ENCODE measurements around the gene SETD5.

The SETD5 gene

GRCh38 chr3:9428411-9428810 is 31.0 kb downstream of the SETD5 start:
- Histone ChIP-seq H3K36me3 (ENCODE audit: insufficient read depth, low read length) (peaks cover 93% of the 10 kb centered on the region), H3K9me3 (ENCODE audit: insufficient read depth, low read depth, low read length) (no peaks in the 10 kb centered on the region), H3K79me2 (ENCODE audit: insufficient read depth, low read length) (peaks cover 49% of the 10 kb centered on the region), H3K4me2 (ENCODE audit: low read depth, low read length, poor library complexity, severe bottlenecking) (no peak overlapping the region), H4K20me1 (ENCODE audit: insufficient read depth, low read length, poor library complexity, severe bottlenecking) (peaks cover 64% of the 10 kb centered on the region), H3K9me2 (replicated peaks; ENCODE audit: low read depth, low read length) (no peaks in the 10 kb centered on the region), H2AFZ (ENCODE audit: low read length) (no peak overlapping the region), H3K4me1 (ENCODE audit: insufficient read depth, low read length, poor library complexity, severe bottlenecking) (no peaks in the 10 kb centered on the region), H3K4me3 (ENCODE audit: low read length, poor library complexity, severe bottlenecking) (no peak overlapping the region), H3K27me3 (ENCODE audit: insufficient read depth, low read length, poor library complexity, severe bottlenecking) (no peaks in the 10 kb centered on the region), H3K9ac (ENCODE audit: low read depth, low read length, poor library complexity, severe bottlenecking) (no peak overlapping the region), H3F3A (ENCODE audit: low read depth) (no peaks in the 10 kb centered on the region)
- TF ChIP-seq EZH2phosphoT487 (IDR thresholded peaks at IDR 0.05; ENCODE audit: borderline replicate concordance), result no peak
- no peak for TF ChIP-seq CTCF (conservative IDR thresholded peaks at IDR 0.05; ENCODE audit: low read length)

- Histone ChIP-seq H2AFZ (ENCODE audit: low read length) (no peak overlapping the region), H3K36me3 (ENCODE audit: insufficient read depth, low read length) (peaks cover 95% of the 10 kb centered on the region), H3K9ac (ENCODE audit: low read depth, low read length, poor library complexity, severe bottlenecking) (no peak overlapping the region), H3K27me3 (ENCODE audit: insufficient read depth, low read length, poor library complexity, severe bottlenecking) (no peaks in the 10 kb centered on the region), H4K20me1 (ENCODE audit: insufficient read depth, low read length, poor library complexity, severe bottlenecking) (peaks cover 42% of the 10 kb centered on the region), H3K4me3 (ENCODE audit: low read length, poor library complexity, severe bottlenecking) (no peak overlapping the region), H3F3A (ENCODE audit: low read depth) (no peaks in the 10 kb centered on the region), H3K4me2 (ENCODE audit: low read depth, low read length, poor library complexity, severe bottlenecking) (no peak overlapping the region), H3K9me3 (ENCODE audit: insufficient read depth, low read depth, low read length) (no peaks in the 10 kb centered on the region), H3K9me2 (replicated peaks; ENCODE audit: low read depth, low read length) (no peaks in the 10 kb centered on the region), H3K79me2 (ENCODE audit: insufficient read depth, low read length) (peaks cover 26% of the 10 kb centered on the region), H3K4me1 (ENCODE audit: insufficient read depth, low read length, poor library complexity, severe bottlenecking) (no peaks in the 10 kb centered on the region)
- TF ChIP-seq CTCF (conservative IDR thresholded peaks at IDR 0.05; ENCODE audit: low read length) (no peak), EZH2phosphoT487 (IDR thresholded peaks at IDR 0.05; ENCODE audit: borderline replicate concordance) (no peak)
Observed at GRCh38 chr3:9430733-9431132, 33.3 kb downstream of the SETD5 start.

- Histone ChIP-seq H3K9me2 (replicated peaks; ENCODE audit: low read depth, low read length) (no peaks in the 10 kb centered on the region), H3K9ac (ENCODE audit: low read depth, low read length, poor library complexity, severe bottlenecking) (no peak overlapping the region), H3K4me1 (ENCODE audit: insufficient read depth, low read length, poor library complexity, severe bottlenecking) (no peaks in the 10 kb centered on the region), H3F3A (ENCODE audit: low read depth) (no peaks in the 10 kb centered on the region), H3K4me3 (ENCODE audit: low read length, poor library complexity, severe bottlenecking) (no peak overlapping the region), H3K4me2 (ENCODE audit: low read depth, low read length, poor library complexity, severe bottlenecking) (no peak overlapping the region), H3K27me3 (ENCODE audit: insufficient read depth, low read length, poor library complexity, severe bottlenecking) (no peaks in the 10 kb centered on the region), H3K9me3 (ENCODE audit: insufficient read depth, low read depth, low read length) (no peaks in the 10 kb centered on the region), H4K20me1 (ENCODE audit: insufficient read depth, low read length, poor library complexity, severe bottlenecking) (peaks cover 27% of the 10 kb centered on the region), H3K79me2 (ENCODE audit: insufficient read depth, low read length) (peaks cover 3% of the 10 kb centered on the region; the same call in 1 of the 2 replicates), H3K36me3 (ENCODE audit: insufficient read depth, low read length) (peaks cover 100% of the 10 kb centered on the region), H2AFZ (ENCODE audit: low read length) (no peak overlapping the region)
- no peak for TF ChIP-seq CTCF (conservative IDR thresholded peaks at IDR 0.05; ENCODE audit: low read length)
- TF ChIP-seq EZH2phosphoT487 (IDR thresholded peaks at IDR 0.05; ENCODE audit: borderline replicate concordance), result no peak
Observed at GRCh38 chr3:9433627-9434521, 36.5 kb downstream of the SETD5 start.

All from Loucy (cell line).